B cell (primary cell): ENCODE results near the gene IFI16. TPM values are rescaled to one million over a fixed set of nuclear protein-coding genes. Genes with fewer than 3 reads are reported as not detected.

Experiments
- ATAC-seq: fragments of 200-7000 bp; cut with Tn5 transposase; one replicate; pipeline ENCODE4 v1.10.0; 2021; ENCODE audit warnings: low read depth, mild to moderate bottlenecking, moderate number of reproducible peaks, moderate library complexity
- CTCF ChIA-PET: fragments of 350-600 bp; sonication (Branson Sonifier 250); formaldehyde crosslinking; loops from one replicate; lab custom pipeline; 2021; ENCODE audit warnings: antibody characterized with exemption, inconsistent platforms; lab: Charles Lee
- POLR2A ChIA-PET: fragments of 350-600 bp; sonication (Branson Sonifier 250); formaldehyde crosslinking; loops from one replicate; lab custom pipeline; 2021; ENCODE audit warnings: antibody characterized with exemption; lab: Charles Lee
- DNase-seq: peaks from one replicate; pipeline ENCODE4 v3.0.0; 2013
- H2AFZ ChIP-seq: 2 replicates; pipeline ENCODE4 v1.6.1; 2012; ENCODE audit warnings: mild to moderate bottlenecking, low read depth, low read length; ENCODE audit not compliant: insufficient read depth, poor library complexity, severe bottlenecking
- H3K27ac ChIP-seq, 2 donors: 1 replicate in 1 of 2; 2 replicates in 1 of 2; pipeline ENCODE4 v1.5.1; 2012 to 2013; ENCODE audit warnings: low read length in 2 of 2, mild to moderate bottlenecking in 2 of 2, moderate library complexity in 1 of 2
- H3K27me3 ChIP-seq, 4 experiments: fragments of 200-600 bp in 1 of 4; sonication (generic) in 1 of 4; replicated peaks in 1 of 4; 1 replicate in 2 of 4; 2 replicates in 2 of 4; pipeline versions ENCODE4 v1.6.1 to v1.7.0; 2013 to 2016; ENCODE audit warnings: low read length in 3 of 4, mild to moderate bottlenecking in 2 of 4, mixed read lengths in 1 of 4, moderate library complexity in 1 of 4; ENCODE audit not compliant: insufficient read depth in 4 of 4, control insufficient read depth in 3 of 4; ENCODE audit errors: control extremely low read depth in 1 of 4
- H3K36me3 ChIP-seq, 2 experiments: replicated peaks in 1 of 2; 1 replicate in 1 of 2; 2 replicates in 1 of 2; pipeline versions ENCODE4 v1.6.1 to v1.7.1; 2013; ENCODE audit warnings: low read length in 1 of 2; ENCODE audit not compliant: insufficient read depth in 2 of 2, control insufficient read depth in 1 of 2; ENCODE audit errors: control extremely low read depth in 1 of 2, extremely low read depth in 1 of 2
- H3K4me1 ChIP-seq, 2 donors: fragments of 200-600 bp in 1 of 2; sonication (generic) in 1 of 2; 1 replicate in 1 of 2; 2 replicates in 1 of 2; pipeline versions ENCODE4 v1.5.1 to v1.6.1; 2013 to 2017; ENCODE audit warnings: low read length in 2 of 2; ENCODE audit not compliant: control insufficient read depth in 2 of 2, insufficient read depth in 2 of 2
- H3K4me2 ChIP-seq: replicated peaks from 2 replicates; pipeline ENCODE3; 2012; ENCODE audit warnings: mild to moderate bottlenecking, low read depth, low read length; ENCODE audit not compliant: poor library complexity, severe bottlenecking
- H3K4me3 ChIP-seq, 5 experiments: fragments of 200-600 bp in 1 of 5; sonication (generic) in 1 of 5; 1 replicate in 3 of 5; 2 replicates in 2 of 5; pipeline versions ENCODE4 v1.5.1 to v1.7.0; 2011 to 2016; ENCODE audit warnings: low read length in 4 of 5, mild to moderate bottlenecking in 4 of 5, low read depth in 2 of 5, control low read depth in 1 of 5, moderate library complexity in 1 of 5; ENCODE audit not compliant: insufficient read depth in 1 of 5; ENCODE audit errors: control extremely low read depth in 1 of 5, extremely low read depth in 1 of 5
- H3K79me2 ChIP-seq: fragments of 200-600 bp; sonication (generic); one replicate; pipeline ENCODE4 v1.6.0; 2016; ENCODE audit warnings: low read length; ENCODE audit not compliant: control insufficient read depth, insufficient read depth
- H3K9ac ChIP-seq: fragments of 200-600 bp; sonication (generic); 2 replicates; pipeline ENCODE4 v1.6.1; 2017; ENCODE audit warnings: mild to moderate bottlenecking, low read length, moderate library complexity
- H3K9me3 ChIP-seq, 3 donors: one replicate each; pipeline versions ENCODE4 v1.6.1 to v1.7.1; 2013; ENCODE audit warnings: low read length in 2 of 3; ENCODE audit not compliant: control insufficient read depth in 2 of 3, insufficient read depth in 1 of 3; ENCODE audit errors: control extremely low read depth in 1 of 3
- H4K20me1 ChIP-seq: 2 replicates; pipeline ENCODE4 v1.6.0; 2012; ENCODE audit warnings: mild to moderate bottlenecking, low read length; ENCODE audit not compliant: insufficient read depth, control insufficient read depth, poor library complexity, severe bottlenecking
- H3K27ac Mint-ChIP-seq: one replicate; pipeline ENCODE4 v1.8.0; 2021; ENCODE audit warnings: mixed read lengths
- H3K27me3 Mint-ChIP-seq: one replicate; pipeline ENCODE4 v1.8.0; 2021; ENCODE audit warnings: mixed read lengths
- H3K4me1 Mint-ChIP-seq: one replicate; pipeline ENCODE4 v1.8.0; 2021; ENCODE audit warnings: mixed read lengths
- H3K4me3 Mint-ChIP-seq: one replicate; pipeline ENCODE4 v1.8.0; 2021; ENCODE audit warnings: mixed read lengths
- H3K9me3 Mint-ChIP-seq: one replicate; pipeline ENCODE4 v1.8.0; 2022; ENCODE audit warnings: mixed read lengths; ENCODE audit not compliant: insufficient read depth
- EZH2 ChIP-seq: IDR thresholded peaks from 2 replicates; pipeline ENCODE4 v1.6.1; 2012; ENCODE audit warnings: borderline replicate concordance, low read depth, mild to moderate bottlenecking, moderate library complexity, low read length; ENCODE audit not compliant: insufficient read depth, poor library complexity, severe bottlenecking
- WGBS: methylation state at CpG from one replicate; pipeline ENCODE4 v1.1.5; 2013; ENCODE audit warnings: missing lambda C conversion rate; ENCODE audit not compliant: insufficient coverage; 5-methylcytosine and 5-hydroxymethylcytosine counted together
- intact Hi-C: fragments of 100-400 bp; cut with micrococcal nuclease; formaldehyde crosslinking; loops from one replicate; pipeline ENCODE4 v1.10.0; 2022
- polyA plus RNA-seq: library from polyadenylated mRNA; depleted of rRNA; stranded (reverse); fragments of >200 nt; gene quantifications from 2 replicates; pipeline ENCODE4 v1.2.3, GENCODE V29; 2012
- total RNA-seq, 2 donors: library from RNA; stranded (reverse); fragments of 120-200 nt in 1 of 2; gene quantifications; 1 replicate in 1 of 2; 2 replicates in 1 of 2; pipeline versions ENCODE4 v1.2.3 to v1.2.4, GENCODE V29; 2013 to 2022
- TF ChIP-seq, protein P1 (sequence below): fragments of 200-600 bp; IDR thresholded peaks from one replicate; pipeline ENCODE4 v1.8.0; 2022; ENCODE audit warnings: antibody characterized with exemption, mild to moderate bottlenecking

The IFI16 gene
- total and polyA plus RNA-seq, 2 donors (not counting 1 experiment from before 2014, with no cell fraction given) = 89.0 to 176 TPM

DNA sequence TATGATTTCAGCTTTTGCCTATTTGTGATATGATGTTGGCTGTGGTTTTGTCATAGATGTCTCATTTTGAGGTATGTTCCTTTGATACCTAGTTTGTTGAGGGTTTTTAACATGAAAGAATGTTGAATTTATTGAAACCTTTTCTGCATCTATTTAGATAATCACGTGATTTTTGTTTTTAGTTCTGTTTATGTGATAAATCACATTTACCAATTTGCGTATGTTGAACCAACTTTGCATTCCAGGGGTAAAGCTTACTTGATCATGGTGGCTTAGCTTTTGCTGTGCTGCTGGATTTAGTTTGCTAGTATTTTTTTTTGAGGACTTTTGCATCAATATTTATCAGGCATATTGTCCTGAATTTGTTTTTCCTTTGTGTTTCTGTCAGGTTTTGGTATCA lies 26.5 kb upstream of the IFI16 start:
- Mint-ChIP-seq H3K9me3 (peaks cover 8% of the 10 kb centered on the region), H3K4me3 (no peak overlapping the region), H3K27ac (no peak overlapping the region), H3K27me3 (peaks cover 5% of the 10 kb centered on the region), H3K4me1 (no peaks in the 10 kb centered on the region)
- ChIA-PET POLR2A (no interaction called here), CTCF (interaction anchor here (1.0 kb wide), 1 partner anchor 15 kb away, joined by 3 read pairs; no protein-coding TSS in a partner anchor)
- no peaks in the 10 kb centered on the region for H3K36me3 ChIP-seq
- no CpG with 5 or more reads among the region's 2 CpGs for WGBS
- no peaks in the 10 kb centered on the region for H3K4me1 ChIP-seq
- TF ChIP-seq, protein P1, sequence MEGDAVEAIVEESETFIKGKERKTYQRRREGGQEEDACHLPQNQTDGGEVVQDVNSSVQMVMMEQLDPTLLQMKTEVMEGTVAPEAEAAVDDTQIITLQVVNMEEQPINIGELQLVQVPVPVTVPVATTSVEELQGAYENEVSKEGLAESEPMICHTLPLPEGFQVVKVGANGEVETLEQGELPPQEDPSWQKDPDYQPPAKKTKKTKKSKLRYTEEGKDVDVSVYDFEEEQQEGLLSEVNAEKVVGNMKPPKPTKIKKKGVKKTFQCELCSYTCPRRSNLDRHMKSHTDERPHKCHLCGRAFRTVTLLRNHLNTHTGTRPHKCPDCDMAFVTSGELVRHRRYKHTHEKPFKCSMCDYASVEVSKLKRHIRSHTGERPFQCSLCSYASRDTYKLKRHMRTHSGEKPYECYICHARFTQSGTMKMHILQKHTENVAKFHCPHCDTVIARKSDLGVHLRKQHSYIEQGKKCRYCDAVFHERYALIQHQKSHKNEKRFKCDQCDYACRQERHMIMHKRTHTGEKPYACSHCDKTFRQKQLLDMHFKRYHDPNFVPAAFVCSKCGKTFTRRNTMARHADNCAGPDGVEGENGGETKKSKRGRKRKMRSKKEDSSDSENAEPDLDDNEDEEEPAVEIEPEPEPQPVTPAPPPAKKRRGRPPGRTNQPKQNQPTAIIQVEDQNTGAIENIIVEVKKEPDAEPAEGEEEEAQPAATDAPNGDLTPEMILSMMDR = no peak
- TF ChIP-seq EZH2 = no peak
- no peaks in the 10 kb centered on the region for H3K79me2 ChIP-seq
- H3K27me3 ChIP-seq = peaks cover 0 to 2% (median 0%) of the 10 kb centered on the region in 4 experiments
- ATAC-seq (no peak), DNase-seq (no peak)
- no peak overlapping the region for H3K4me2 ChIP-seq
- no peak overlapping the region for H3K9ac ChIP-seq
- H3K4me3 ChIP-seq = no peak overlapping the region
- no peak overlapping the region for H3K27ac ChIP-seq
- H3K9me3 ChIP-seq = peaks cover 13 to 19% (median 13%) of the 10 kb centered on the region in 3 donors
- intact Hi-C loops = no loop called here
- H4K20me1 ChIP-seq = no peaks in the 10 kb centered on the region
- no peak overlapping the region for H2AFZ ChIP-seq

DNA sequence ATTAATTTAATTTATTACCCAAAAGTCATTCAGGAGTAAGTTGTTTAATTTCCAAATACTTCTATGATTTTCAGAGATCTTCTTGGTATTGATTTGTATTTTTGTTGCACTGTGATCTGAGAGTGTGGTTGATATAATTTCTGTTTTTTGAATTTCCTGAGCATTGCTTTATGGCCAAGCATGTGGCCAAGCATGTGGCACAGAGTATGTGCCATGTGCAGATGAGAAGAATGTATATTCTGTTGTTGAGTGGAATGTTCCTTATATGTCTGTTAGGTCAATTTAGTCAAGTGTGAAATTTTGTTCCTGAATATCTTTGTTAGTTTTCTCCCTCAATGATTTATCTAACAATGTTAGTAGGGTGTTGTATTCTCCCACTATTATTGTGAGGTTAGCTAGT lies 25.3 kb upstream of the IFI16 start:
- Mint-ChIP-seq H3K4me1 (no peaks in the 10 kb centered on the region), H3K4me3 (no peak overlapping the region), H3K9me3 (peaks cover 8% of the 10 kb centered on the region), H3K27me3 (peaks cover 9% of the 10 kb centered on the region), H3K27ac (no peak overlapping the region)
- Histone ChIP-seq H3K27me3 (peaks cover 0 to 4% (median 0%) of the 10 kb centered on the region in 4 experiments), H3K4me3 (no peak overlapping the region), H3K27ac (no peak overlapping the region), H3K36me3 (no peaks in the 10 kb centered on the region), H3K4me2 (no peak overlapping the region), H3K4me1 (no peaks in the 10 kb centered on the region), H3K9ac (no peak overlapping the region), H4K20me1 (no peaks in the 10 kb centered on the region), H3K9me3 (peaks cover 13 to 19% (median 16%) of the 10 kb centered on the region in 3 donors), H2AFZ (no peak overlapping the region), H3K79me2 (no peaks in the 10 kb centered on the region)
- CTCF ChIA-PET = interaction anchor here (0.9 kb wide), 1 partner anchor 14 kb away, joined by 3 read pairs; no protein-coding TSS in a partner anchor
- intact Hi-C loops = no loop called here
- POLR2A ChIA-PET = no interaction called here
- ATAC-seq (no peak), DNase-seq (no peak)
- no peak for TF ChIP-seq EZH2
- TF ChIP-seq, protein P1 = no peak
